Measurements from ENCODE around the gene BCL3. TPM values are rescaled to one million over a fixed set of nuclear protein-coding genes. Genes with fewer than 3 reads are reported as not detected.

BCL3 gene
- total RNA-seq, 1 experiment from 2014 or later: 2.2 TPM

- peak overlapping the region; percentile 63 to 81 for H3K4me3 Mint-ChIP-seq
- no peak overlapping the region for H2AFZ ChIP-seq (ENCODE audit: low read length)
Observed at GRCh38 chr19:44753626-44753931, 5.1 kb downstream of the BCL3 start.

More at GRCh38 chr19:44753626-44753931, 5.1 kb downstream of the BCL3 start:
- Histone ChIP-seq H2BK5ac (ENCODE audit: insufficient read length, low read length) (no peak overlapping the region), H2AK5ac (ENCODE audit: insufficient read length, low read length) (no peak overlapping the region), H3K23ac (ENCODE audit: insufficient read length, low read depth, low read length) (no peak overlapping the region), H3K4ac (ENCODE audit: low read depth, low read length) (no peak overlapping the region), H3K56ac (ENCODE audit: insufficient read length, low read depth, low read length) (no peak overlapping the region), H3K27me3 (ENCODE audit: insufficient read depth, low read length) (peaks cover 49% of the 10 kb centered on the region), H4K91ac (ENCODE audit: insufficient read length, low read depth, low read length) (no peak overlapping the region), H3T11ph (ENCODE audit: low read length) (no peak overlapping the region), H2BK120ac (ENCODE audit: low read depth, low read length, poor library complexity, severe bottlenecking) (no peak overlapping the region), H3K4me1 (ENCODE audit: insufficient read depth, low read length) (no peaks in the 10 kb centered on the region), H3K9ac (ENCODE audit: extremely low read depth, insufficient read length, low read length) (no peak overlapping the region), H4K20me1 (ENCODE audit: control insufficient read depth, insufficient read depth, insufficient read length) (no peaks in the 10 kb centered on the region), H3K79me2 (ENCODE audit: insufficient read depth, low read length) (no peaks in the 10 kb centered on the region), H3K18ac (ENCODE audit: insufficient read length, low read depth, low read length) (no peak overlapping the region), H3K79me1 (ENCODE audit: insufficient read depth, low read depth, low read length, poor library complexity, severe bottlenecking) (no peaks in the 10 kb centered on the region), H4K5ac (ENCODE audit: insufficient read length, low read depth, low read length) (no peak overlapping the region), H3K9me3 (ENCODE audit: control insufficient read depth, low read depth, low read length) (no peaks in the 10 kb centered on the region), H3K14ac (ENCODE audit: insufficient read depth, low read length) (no peak overlapping the region), H2BK20ac (ENCODE audit: low read depth, low read length, poor library complexity, severe bottlenecking) (no peak overlapping the region), H3K4me2 (ENCODE audit: insufficient read depth, insufficient read length, low read length) (peak overlapping the region; percentile 72), H2BK15ac (ENCODE audit: low read depth, low read length) (no peak overlapping the region), H2BK12ac (ENCODE audit: insufficient read length, low read depth, low read length) (no peak overlapping the region), H3K23me2 (ENCODE audit: insufficient read length, low read depth, low read length, poor library complexity, severe bottlenecking) (peaks cover 23% of the 10 kb centered on the region), H4K8ac (replicated peaks; ENCODE audit: insufficient read length, low read depth, low read length) (no peak overlapping the region), H3K27ac (ENCODE audit: insufficient read length, low read depth, low read length) (no peak overlapping the region)
- H3K4me1 Mint-ChIP-seq: peaks cover 22 to 39% of the 10 kb centered on the region in 2 experiments
- H3K27me3 Mint-ChIP-seq (ENCODE audit: low read depth): peaks cover 98% of the 10 kb centered on the region
- TF ChIP-seq CTCF (conservative IDR thresholded peaks at IDR 0.05): no peak
- DNase-seq: no peak
- no CpG with 5 or more reads among the region's 11 CpGs for WGBS (ENCODE audit: extremely low coverage, insufficient read length, low lambda C conversion rate)
- no peaks in the 10 kb centered on the region; a peak in 1 of 7 replicates for H3K36me3 Mint-ChIP-seq (ENCODE audit: insufficient read depth in 1 of 3, low read depth in 3 of 3)
- H3K27ac Mint-ChIP-seq: no peak overlapping the region
- no peaks in the 10 kb centered on the region; a peak in 1 of 5 replicates for H3K9me3 Mint-ChIP-seq

All from H9 (cell line).